DOHH2 (cell line): ENCODE measurements around the gene BMPER.

ENCODE experiments used
- H3F3A ChIP-seq: fragments of 200-600 bp; sonication (generic), shearing (Covaris generic); 2 replicates; pipeline ENCODE4 v1.6.0; 2016; ENCODE audit warnings: antibody characterized with exemption, mild to moderate bottlenecking; ENCODE audit not compliant: control insufficient read depth, insufficient read depth
- H3K27ac ChIP-seq: fragments of 200-600 bp; sonication (generic); 2 replicates; pipeline ENCODE4 v1.5.1; 2014; ENCODE audit warnings: low read depth, mild to moderate bottlenecking, low read length, moderate library complexity
- H3K27me3 ChIP-seq: fragments of 200-600 bp; sonication (generic); 2 replicates; pipeline ENCODE4 v1.6.1; 2014; ENCODE audit warnings: mild to moderate bottlenecking, low read length, mixed read lengths; ENCODE audit not compliant: control insufficient read depth
- H3K36me3 ChIP-seq: fragments of 200-600 bp; sonication (generic); 2 replicates; pipeline ENCODE4 v1.6.1; 2014; ENCODE audit warnings: mild to moderate bottlenecking, low read length, moderate library complexity, mixed read lengths; ENCODE audit not compliant: control insufficient read depth
- H3K4me1 ChIP-seq: fragments of 200-600 bp; sonication (generic); 2 replicates; pipeline ENCODE4 v1.6.1; 2014; ENCODE audit warnings: mild to moderate bottlenecking, low read length, mixed read lengths; ENCODE audit not compliant: control insufficient read depth
- H3K4me2 ChIP-seq: fragments of 200-600 bp; sonication (generic); 2 replicates; pipeline ENCODE4 v1.6.0; 2014; ENCODE audit warnings: mild to moderate bottlenecking, low read length, moderate library complexity
- H3K4me3 ChIP-seq: fragments of 200-600 bp; sonication (generic); 2 replicates; pipeline ENCODE4 v1.5.1; 2014; ENCODE audit warnings: mild to moderate bottlenecking, low read length, mixed read lengths
- H3K79me2 ChIP-seq: fragments of 200-600 bp; sonication (generic); 2 replicates; pipeline ENCODE4 v1.6.1; 2014; ENCODE audit warnings: mild to moderate bottlenecking, low read length, mixed read lengths; ENCODE audit not compliant: control insufficient read depth
- H3K9me2 ChIP-seq: fragments of 200-600 bp; sonication (generic); replicated peaks from 2 replicates; pipeline ENCODE4 v1.6.1; 2014; ENCODE audit warnings: mild to moderate bottlenecking, low read length, mixed read lengths; ENCODE audit not compliant: control insufficient read depth
- H3K9me3 ChIP-seq: fragments of 200-600 bp; sonication (generic); 2 replicates; pipeline ENCODE4 v1.6.1; 2014; ENCODE audit warnings: antibody characterized with exemption, low read length, mixed read lengths; ENCODE audit not compliant: control insufficient read depth, insufficient read depth
- H4K20me1 ChIP-seq: fragments of 200-600 bp; sonication (generic); 2 replicates; pipeline ENCODE4 v1.6.0; 2014; ENCODE audit warnings: low read depth, mild to moderate bottlenecking, antibody characterized with exemption, low read length, moderate library complexity; ENCODE audit not compliant: control insufficient read depth, insufficient read depth
- EZH2phosphoT487 ChIP-seq: fragments of 200-600 bp; sonication (generic); IDR thresholded peaks from 2 replicates; pipeline ENCODE4 v1.6.1; 2017; ENCODE audit warnings: borderline replicate concordance, mild to moderate bottlenecking, antibody characterized with exemption, low read length, moderate library complexity, mixed read lengths
- TF ChIP-seq, protein P1 (sequence below): fragments of 200-600 bp; sonication (generic); IDR thresholded peaks from one replicate; pipeline ENCODE4 v1.5.1; 2014; ENCODE audit warnings: antibody characterized with exemption, mild to moderate bottlenecking, low read depth, low read length; ENCODE audit not compliant: poor library complexity, severe bottlenecking

BMPER gene

DNA sequence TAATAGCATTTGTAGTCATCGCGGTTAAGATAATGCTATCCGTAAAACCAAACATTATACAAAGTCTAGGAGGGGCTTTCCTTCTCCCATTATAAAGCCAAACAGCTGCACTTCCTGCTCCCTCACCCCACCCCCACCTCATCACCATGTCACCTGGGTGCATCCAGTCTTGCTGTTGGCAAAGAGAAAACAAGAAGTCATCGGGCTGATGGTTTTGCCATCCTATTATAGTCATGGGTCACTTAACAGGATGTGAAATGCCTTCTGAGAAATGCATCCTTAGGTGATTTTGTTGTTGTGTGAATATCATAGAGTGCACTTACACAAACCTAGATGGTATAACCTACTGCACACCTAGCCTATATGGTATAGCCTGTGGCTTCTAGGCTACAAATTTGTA is 157.0 kb downstream of the BMPER start:
- Histone ChIP-seq H3F3A (no peaks in the 10 kb centered on the region), H3K36me3 (no peaks in the 10 kb centered on the region), H3K9me2 (no peaks in the 10 kb centered on the region), H3K4me2 (no peak overlapping the region), H4K20me1 (no peaks in the 10 kb centered on the region), H3K4me3 (no peak overlapping the region), H3K9me3 (no peaks in the 10 kb centered on the region; the same call in 1 of the 2 replicates), H3K27me3 (no peaks in the 10 kb centered on the region), H3K27ac (no peak overlapping the region), H3K4me1 (no peaks in the 10 kb centered on the region), H3K79me2 (no peaks in the 10 kb centered on the region)
- TF ChIP-seq EZH2phosphoT487: no peak
- TF ChIP-seq, protein P1, sequence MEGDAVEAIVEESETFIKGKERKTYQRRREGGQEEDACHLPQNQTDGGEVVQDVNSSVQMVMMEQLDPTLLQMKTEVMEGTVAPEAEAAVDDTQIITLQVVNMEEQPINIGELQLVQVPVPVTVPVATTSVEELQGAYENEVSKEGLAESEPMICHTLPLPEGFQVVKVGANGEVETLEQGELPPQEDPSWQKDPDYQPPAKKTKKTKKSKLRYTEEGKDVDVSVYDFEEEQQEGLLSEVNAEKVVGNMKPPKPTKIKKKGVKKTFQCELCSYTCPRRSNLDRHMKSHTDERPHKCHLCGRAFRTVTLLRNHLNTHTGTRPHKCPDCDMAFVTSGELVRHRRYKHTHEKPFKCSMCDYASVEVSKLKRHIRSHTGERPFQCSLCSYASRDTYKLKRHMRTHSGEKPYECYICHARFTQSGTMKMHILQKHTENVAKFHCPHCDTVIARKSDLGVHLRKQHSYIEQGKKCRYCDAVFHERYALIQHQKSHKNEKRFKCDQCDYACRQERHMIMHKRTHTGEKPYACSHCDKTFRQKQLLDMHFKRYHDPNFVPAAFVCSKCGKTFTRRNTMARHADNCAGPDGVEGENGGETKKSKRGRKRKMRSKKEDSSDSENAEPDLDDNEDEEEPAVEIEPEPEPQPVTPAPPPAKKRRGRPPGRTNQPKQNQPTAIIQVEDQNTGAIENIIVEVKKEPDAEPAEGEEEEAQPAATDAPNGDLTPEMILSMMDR: no peak

DNA sequence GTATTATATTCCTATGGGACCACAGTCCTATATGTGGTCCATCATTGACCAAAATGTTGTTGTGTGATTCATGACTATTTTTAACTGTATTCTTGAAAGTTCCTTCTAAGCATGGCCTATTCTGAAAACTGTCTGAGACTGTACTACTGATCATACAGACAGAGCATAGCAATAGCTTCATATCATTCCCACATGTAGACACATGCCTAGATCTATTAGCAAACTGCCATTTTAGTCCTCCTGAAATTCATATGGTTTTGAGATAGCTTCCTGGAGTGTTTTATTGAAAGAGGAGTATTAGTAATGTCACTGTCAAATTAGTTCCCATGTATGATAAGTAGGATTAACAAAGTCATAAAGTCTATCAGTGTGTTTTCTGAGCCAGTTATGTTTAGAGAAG is 157.5 kb downstream of the BMPER start:
- Histone ChIP-seq H3K4me3 (no peak overlapping the region), H3K79me2 (no peaks in the 10 kb centered on the region), H3K4me1 (no peaks in the 10 kb centered on the region), H3F3A (no peaks in the 10 kb centered on the region), H3K9me3 (no peaks in the 10 kb centered on the region; the same call in 1 of the 2 replicates), H3K4me2 (no peak overlapping the region), H3K27me3 (no peaks in the 10 kb centered on the region), H3K36me3 (no peaks in the 10 kb centered on the region), H4K20me1 (no peaks in the 10 kb centered on the region), H3K27ac (no peak overlapping the region), H3K9me2 (no peaks in the 10 kb centered on the region)
- no peak for TF ChIP-seq EZH2phosphoT487
- TF ChIP-seq, protein P1: no peak

DNA sequence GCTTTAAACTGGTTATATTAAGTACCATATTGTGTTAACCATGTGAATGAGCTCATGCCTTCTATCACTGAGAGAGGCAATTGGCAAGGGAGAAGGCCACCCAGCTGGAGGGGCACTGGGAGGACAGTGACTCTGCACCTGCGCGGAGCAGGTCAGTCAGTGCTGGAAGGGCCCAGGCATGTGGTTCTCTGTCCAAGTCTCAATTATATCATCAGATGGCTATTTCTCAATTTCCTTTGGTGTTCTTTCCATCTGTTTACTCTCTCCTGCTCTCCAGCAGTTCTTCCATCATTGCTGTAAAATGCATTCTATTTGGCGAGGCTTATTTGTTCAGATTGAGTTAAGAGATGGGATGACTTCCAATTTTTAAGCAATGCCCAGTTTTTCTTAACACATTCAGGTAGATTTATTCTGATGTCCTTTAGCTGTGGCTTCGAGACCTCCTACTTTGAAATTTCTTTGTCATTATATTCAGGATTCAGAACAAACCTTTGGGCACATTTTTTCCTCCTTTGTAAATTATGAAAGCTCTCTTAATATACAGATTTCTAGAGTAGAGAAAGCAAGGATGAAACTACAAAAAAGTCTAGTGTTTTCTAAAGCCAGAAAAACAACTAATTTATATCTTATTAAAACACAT is 159.3 kb downstream of the BMPER start:
- no peaks in the 10 kb centered on the region for H3K79me2 ChIP-seq
- H3K9me3 ChIP-seq: no peaks in the 10 kb centered on the region
- H3K4me3 ChIP-seq: no peak overlapping the region
- H3K27me3 ChIP-seq: no peaks in the 10 kb centered on the region
- no peak for TF ChIP-seq EZH2phosphoT487
- TF ChIP-seq, protein P1: no peak
- H3K36me3 ChIP-seq: no peaks in the 10 kb centered on the region
- no peak overlapping the region for H3K4me2 ChIP-seq
- no peaks in the 10 kb centered on the region for H3F3A ChIP-seq
- no peak overlapping the region for H3K27ac ChIP-seq
- H4K20me1 ChIP-seq: no peaks in the 10 kb centered on the region
- H3K4me1 ChIP-seq: no peaks in the 10 kb centered on the region
- no peaks in the 10 kb centered on the region for H3K9me2 ChIP-seq
